A673 (cell line): ENCODE measurements around the gene ZNF365.

Source experiments
- CTCF ChIP-seq: fragments of 300-800, 200-600 bp; sonication (generic); conservative IDR thresholded peaks from 2 replicates; pipeline ENCODE4 v1.5.1; 2017; ENCODE audit warnings: low read depth, mild to moderate bottlenecking, antibody characterized with exemption, low read length, moderate library complexity, mixed read lengths
- EZH2 ChIP-seq: fragments of 200-600 bp; sonication (generic); IDR thresholded peaks from 2 replicates; pipeline ENCODE4 v1.6.1; 2017; ENCODE audit warnings: borderline replicate concordance, low read depth, mild to moderate bottlenecking, mixed read lengths, antibody characterized with exemption, low read length; ENCODE audit not compliant: poor library complexity, severe bottlenecking

- TF ChIP-seq CTCF (no peak), EZH2 (no peak)
Measured at GRCh38 chr10:62394556-62395018, 20.4 kb downstream of the ZNF365 start.
